IMR-90 (cell line): Measurements from ENCODE around the gene HDGF. TPM values are rescaled to one million over a fixed set of nuclear protein-coding genes. Genes with fewer than 3 reads are reported as not detected.
A peak's percentile ranks its signal among the peaks of the same experiment; 100 is the strongest.

ENCODE experiments used
- ATAC-seq: fragments of 200-7000 bp; cut with Tn5 transposase; 2 replicates; pipeline ENCODE4 v1.9.1; 2020; ENCODE audit warnings: low read depth, mild to moderate bottlenecking, moderate library complexity
- BruUV-seq: library from RNA; stranded (reverse); fragments of 400-500 nt; replicated peaks from 2 replicates; lab custom pipeline; 2021; lab: Mats Ljungman, UMichigan
- CTCF ChIA-PET: fragments of 300-600 bp; formaldehyde crosslinking; extraction: SDS; loops from one replicate; lab custom pipeline; 2021; ENCODE audit warnings: antibody characterized with exemption; lab: Yijun Ruan, JAX
- POLR2A ChIA-PET: fragments of 300-600 bp; sonication (Branson Sonifier 250); formaldehyde crosslinking; loops from one replicate; lab custom pipeline; 2022; ENCODE audit warnings: antibody characterized with exemption; ENCODE audit not compliant: unreplicated experiment; lab: Charles Lee
- DNase-seq: peaks from one replicate; pipeline ENCODE4 v3.0.0; 2013
- H2AFZ ChIP-seq: replicated peaks from 2 replicates; pipeline ENCODE3; 2013; ENCODE audit warnings: low read length, mild to moderate bottlenecking; ENCODE audit not compliant: poor library complexity
- H2AK5ac ChIP-seq: 2 replicates; pipeline ENCODE4 v1.6.1; 2013; ENCODE audit warnings: low read depth, low read length, inconsistent platforms
- H2AK9ac ChIP-seq: replicated peaks from 2 replicates; pipeline ENCODE3; 2013; ENCODE audit warnings: mild to moderate bottlenecking, low read depth, low read length, moderate library complexity; ENCODE audit not compliant: poor library complexity
- H2BK120ac ChIP-seq: 2 replicates; pipeline ENCODE4 v1.6.1; 2013; ENCODE audit warnings: low read depth, low read length, inconsistent platforms
- H2BK15ac ChIP-seq: 3 replicates; pipeline ENCODE4 v1.6.1; 2013; ENCODE audit warnings: low read depth, low read length, inconsistent platforms
- H2BK20ac ChIP-seq: 2 replicates; pipeline ENCODE4 v1.6.1; 2013; ENCODE audit warnings: low read depth, mild to moderate bottlenecking, inconsistent platforms, low read length, moderate library complexity
- H2BK5ac ChIP-seq: 2 replicates; pipeline ENCODE4 v1.6.1; 2013; ENCODE audit warnings: mild to moderate bottlenecking, low read depth, low read length, inconsistent platforms; ENCODE audit not compliant: poor library complexity, severe bottlenecking
- H3K14ac ChIP-seq: replicated peaks from 2 replicates; pipeline ENCODE4 v1.6.1; 2013; ENCODE audit warnings: low read depth, low read length, inconsistent platforms
- H3K18ac ChIP-seq: 2 replicates; pipeline ENCODE4 v1.6.1; 2013; ENCODE audit warnings: low read depth, low read length, control low read depth
- H3K23ac ChIP-seq: 2 replicates; pipeline ENCODE4 v1.6.1; 2013; ENCODE audit warnings: low read depth, low read length, inconsistent platforms
- H3K27ac ChIP-seq: 2 replicates; pipeline ENCODE4 v1.5.1; 2013; ENCODE audit warnings: mild to moderate bottlenecking, control low read depth, low read length; ENCODE audit not compliant: insufficient read depth
- H3K27me3 ChIP-seq: 2 replicates; pipeline ENCODE4 v1.6.1; 2013; ENCODE audit warnings: low read length; ENCODE audit not compliant: control insufficient read depth, insufficient read depth
- H3K36me3 ChIP-seq: 2 replicates; pipeline ENCODE4 v1.6.1; 2013; ENCODE audit warnings: low read length, mixed read lengths; ENCODE audit not compliant: control insufficient read depth, insufficient read depth
- H3K4ac ChIP-seq: 2 replicates; pipeline ENCODE4 v1.6.1; 2013; ENCODE audit warnings: low read depth, low read length, inconsistent platforms
- H3K4me1 ChIP-seq: 2 replicates; pipeline ENCODE4 v1.6.1; 2013; ENCODE audit warnings: low read length, mixed read lengths; ENCODE audit not compliant: control insufficient read depth, insufficient read depth
- H3K4me2 ChIP-seq: 2 replicates; pipeline ENCODE4 v1.6.1; 2013; ENCODE audit warnings: low read depth, mild to moderate bottlenecking, control low read depth, low read length, moderate library complexity
- H3K4me3 ChIP-seq: 2 replicates; pipeline ENCODE4 v1.5.1; 2013; ENCODE audit warnings: low read depth, mild to moderate bottlenecking, control low read depth, low read length, moderate library complexity; ENCODE audit not compliant: insufficient read depth
- H3K56ac ChIP-seq: 2 replicates; pipeline ENCODE4 v1.6.1; 2013; ENCODE audit warnings: low read length, inconsistent platforms; ENCODE audit not compliant: insufficient read depth; ENCODE audit errors: extremely low read depth
- H3K79me1 ChIP-seq, 2 experiments: 2 replicates each; pipeline ENCODE4 v1.6.1; 2013; ENCODE audit warnings: low read length in 2 of 2, inconsistent platforms in 1 of 2, low read depth in 1 of 2
- H3K9ac ChIP-seq: 2 replicates; pipeline ENCODE4 v1.6.1; 2013; ENCODE audit warnings: low read depth, low read length, control low read depth
- H3K9me1 ChIP-seq: 2 replicates; pipeline ENCODE4 v1.6.1; 2013; ENCODE audit warnings: low read length, inconsistent platforms; ENCODE audit not compliant: insufficient read depth
- H3K9me3 ChIP-seq: 2 replicates; pipeline ENCODE4 v1.6.1; 2013; ENCODE audit warnings: low read length; ENCODE audit not compliant: control insufficient read depth, insufficient read depth
- H4K20me1 ChIP-seq: 2 replicates; pipeline ENCODE4 v1.6.1; 2013; ENCODE audit warnings: low read length, inconsistent platforms; ENCODE audit not compliant: insufficient read depth
- H4K5ac ChIP-seq: 2 replicates; pipeline ENCODE4 v1.6.1; 2013; ENCODE audit warnings: mild to moderate bottlenecking, low read depth, low read length, control low read depth
- H4K8ac ChIP-seq, 2 experiments: 2 replicates each; pipeline ENCODE4 v1.6.1; 2013; ENCODE audit warnings: low read depth in 2 of 2, low read length in 2 of 2, control low read depth in 1 of 2, inconsistent platforms in 1 of 2
- H4K91ac ChIP-seq: 2 replicates; pipeline ENCODE4 v1.6.1; 2013; ENCODE audit warnings: low read depth, low read length, inconsistent platforms; ENCODE audit not compliant: insufficient read depth
- BHLHE40 ChIP-seq: fragments of 150-350 bp; IDR thresholded peaks from 2 replicates; pipeline ENCODE4 v1.6.1; 2016; ENCODE audit warnings: mild to moderate bottlenecking, low read depth, low read length
- CEBPB ChIP-seq: IDR thresholded peaks from 2 replicates; pipeline ENCODE4 v1.6.1; 2012; ENCODE audit warnings: low read depth, low read length, improper control_type of control experiment
- FOS ChIP-seq: fragments of 150-350 bp; IDR thresholded peaks from 2 replicates; pipeline ENCODE4 v1.6.1; 2016; ENCODE audit warnings: low read depth, low read length
- MAFK ChIP-seq: IDR thresholded peaks from 2 replicates; pipeline ENCODE4 v1.6.1; 2012; ENCODE audit warnings: low read depth, low read length, improper control_type of control experiment
- MAZ ChIP-seq: IDR thresholded peaks from 2 replicates; pipeline ENCODE4 v1.6.1; 2012; ENCODE audit warnings: low read depth, mild to moderate bottlenecking, low read length, improper control_type of control experiment, moderate library complexity, borderline replicate concordance
- NFE2L2 ChIP-seq: fragments of 150-350 bp; IDR thresholded peaks from 2 replicates; pipeline ENCODE4 v1.6.1; 2016; ENCODE audit warnings: low read depth, mild to moderate bottlenecking, low read length
- POLR2A ChIP-seq: IDR thresholded peaks from 2 replicates; pipeline ENCODE4 v1.6.1; 2012; ENCODE audit warnings: mild to moderate bottlenecking, low read depth, low read length
- RAD21 ChIP-seq: IDR thresholded peaks from 2 replicates; pipeline ENCODE4 v1.6.1; 2012; ENCODE audit warnings: low read length, improper control_type of control experiment
- RFX5 ChIP-seq: IDR thresholded peaks from 2 replicates; pipeline ENCODE4 v1.8.0; 2012; ENCODE audit warnings: low read depth, mild to moderate bottlenecking, low read length, moderate library complexity
- SMC3 ChIP-seq: fragments of 150-350 bp; IDR thresholded peaks from 2 replicates; pipeline ENCODE4 v1.6.1; 2016; ENCODE audit warnings: low read depth, mild to moderate bottlenecking, antibody characterized with exemption, low read length, moderate library complexity
- WGBS, 2 experiments: methylation state at CpG; one replicate each; pipeline versions ENCODE4 v1.1.5 to v1.1.7; 2013; ENCODE audit warnings: missing lambda C conversion rate in 2 of 2; ENCODE audit not compliant: insufficient read length in 1 of 2; ENCODE audit errors: extremely low coverage in 2 of 2; 5-methylcytosine and 5-hydroxymethylcytosine counted together
- dilution Hi-C: fragments of 300-500 bp; cut with HindIII; formaldehyde crosslinking; loops from one replicate; pipeline ENCODE4 v1.14.3; 2018; ENCODE audit warnings: low sequenced_read_pairs; ENCODE audit not compliant: unreplicated experiment
- in situ Hi-C: fragments of 300-500 bp; cut with MboI; formaldehyde crosslinking; loops from 3 replicates; pipeline ENCODE4 v1.14.3; 2019; ENCODE audit warnings: low sequenced_read_pairs, inconsistent platforms, mixed read lengths
- intact Hi-C: fragments of 100-400 bp; cut with micrococcal nuclease; formaldehyde crosslinking; loops from 2 replicates; pipeline ENCODE4 v1.10.0; 2022
- polyA plus RNA-seq, 3 experiments: library from polyadenylated mRNA; depleted of rRNA; stranded (reverse); fragments of >200 nt; gene quantifications; 2 replicates each; pipeline ENCODE4 v1.2.3, GENCODE V29; 2012; ENCODE audit warnings: low replicate concordance in 1 of 3
- total RNA-seq: library from RNA; depleted of rRNA; stranded (reverse); fragments of >200 nt; gene quantifications from 2 replicates; pipeline ENCODE4 v1.2.3, GENCODE V29; 2012
- TF ChIP-seq, protein P1 (sequence below): fragments of 150-350 bp; IDR thresholded peaks from 2 replicates; pipeline ENCODE4 v1.6.1; 2016; ENCODE audit warnings: low read depth, mild to moderate bottlenecking, low read length, moderate library complexity, borderline replicate concordance
- TF ChIP-seq, protein P2 (sequence below): conservative IDR thresholded peaks from 2 replicates; pipeline ENCODE4 v1.5.1; 2012; ENCODE audit warnings: mild to moderate bottlenecking, low read depth, low read length, improper control_type of control experiment

HDGF gene
- total and polyA plus RNA-seq, 2 of the 4 experiments (the other 2 are of a cell fraction) = 94.6 to 123 TPM

DNA sequence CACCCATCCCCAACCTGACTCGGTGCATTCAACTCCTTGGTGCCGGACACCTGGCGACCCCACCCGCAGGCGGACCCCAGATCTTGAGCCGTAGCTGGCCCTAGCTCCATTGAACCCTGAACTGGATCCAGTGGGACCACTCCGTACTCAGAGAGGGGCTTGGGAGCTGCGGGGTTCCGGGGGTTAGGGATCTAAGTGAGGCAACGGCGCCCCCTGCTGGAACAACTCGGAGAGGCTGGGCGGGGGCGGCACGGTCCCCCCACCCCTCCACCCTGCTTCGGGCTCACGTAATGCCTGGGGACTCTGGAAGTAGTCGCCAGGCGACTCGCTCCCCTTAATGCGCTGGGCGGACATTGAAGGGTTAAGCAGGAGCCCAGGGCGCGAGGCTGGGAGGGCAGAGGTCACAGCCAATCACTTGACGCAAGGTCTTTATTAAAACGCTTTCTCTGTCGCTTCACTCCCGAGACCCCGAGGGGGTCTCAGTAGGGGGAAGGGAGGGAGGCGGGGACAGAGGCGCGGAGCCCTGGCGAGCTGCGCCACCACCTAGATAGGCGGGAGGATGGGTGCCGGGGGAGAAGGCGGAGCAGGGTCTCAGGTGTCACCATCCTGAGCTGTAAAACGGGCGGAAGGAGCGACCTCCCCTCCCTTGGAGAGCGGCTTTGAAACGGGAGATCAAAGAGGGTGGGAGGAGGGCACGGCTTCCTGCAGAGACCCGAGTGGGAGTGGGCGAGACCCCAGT lies 45.4 kb downstream of the HDGF start:
- Histone ChIP-seq H3K18ac (peak overlapping the region; percentile 48; the same call in 1 of the 2 replicates), H3K23ac (no peak overlapping the region), H3K9me1 (peaks cover 3% of the 10 kb centered on the region; the same call in 1 of the 2 replicates), H2BK5ac (no peak overlapping the region), H3K79me1 (no peaks in the 10 kb centered on the region), H4K8ac (peak overlapping the region; percentile 77 to 88), H2BK20ac (peak overlapping the region; percentile 59), H2BK120ac (peak overlapping the region; percentile 80), H3K4ac (peak overlapping the region; percentile 81), H3K4me1 (peaks cover 48% of the 10 kb centered on the region), H2AFZ (peak overlapping the region; percentile 90), H3K27me3 (peaks cover 5% of the 10 kb centered on the region), H4K20me1 (no peaks in the 10 kb centered on the region), H2BK15ac (peak overlapping the region; percentile 83; the same call in 2 of the 3 replicates), H3K36me3 (no peaks in the 10 kb centered on the region), H2AK9ac (peak overlapping the region; percentile 90), H2AK5ac (peak overlapping the region; percentile 91), H3K9ac (peak overlapping the region; percentile 35), H3K4me2 (peak overlapping the region; percentile 81), H3K56ac (no peak overlapping the region), H3K27ac (peak overlapping the region; percentile 10; the same call in 1 of the 2 replicates), H4K5ac (peak overlapping the region; percentile 73), H3K9me3 (no peaks in the 10 kb centered on the region), H3K14ac (peak overlapping the region; percentile 47; the same call in 1 of the 2 replicates), H4K91ac (peak overlapping the region; percentile 78; the same call in 1 of the 2 replicates), H3K4me3 (peak overlapping the region; percentile 15; the same call in 1 of the 2 replicates)
- in situ Hi-C loops = no loop called here
- DNase-seq (peak; percentile 34), ATAC-seq (peak; percentile 24)
- BruUV-seq = no TSS peak
- POLR2A ChIA-PET = no interaction called here
- CTCF ChIA-PET = interaction anchor here (0.6 to 6.9 kb wide), 4 partner anchors 16 to 45 kb away, joined by 3 to 54 read pairs (median 4); partner anchors contain the start of gene HDGF
- peak; percentile 61 for TF ChIP-seq RAD21
- TF ChIP-seq, protein P1, sequence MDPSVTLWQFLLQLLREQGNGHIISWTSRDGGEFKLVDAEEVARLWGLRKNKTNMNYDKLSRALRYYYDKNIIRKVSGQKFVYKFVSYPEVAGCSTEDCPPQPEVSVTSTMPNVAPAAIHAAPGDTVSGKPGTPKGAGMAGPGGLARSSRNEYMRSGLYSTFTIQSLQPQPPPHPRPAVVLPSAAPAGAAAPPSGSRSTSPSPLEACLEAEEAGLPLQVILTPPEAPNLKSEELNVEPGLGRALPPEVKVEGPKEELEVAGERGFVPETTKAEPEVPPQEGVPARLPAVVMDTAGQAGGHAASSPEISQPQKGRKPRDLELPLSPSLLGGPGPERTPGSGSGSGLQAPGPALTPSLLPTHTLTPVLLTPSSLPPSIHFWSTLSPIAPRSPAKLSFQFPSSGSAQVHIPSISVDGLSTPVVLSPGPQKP = no peak
- no peak for TF ChIP-seq MAFK
- no peak for TF ChIP-seq POLR2A
- TF ChIP-seq, protein P2, sequence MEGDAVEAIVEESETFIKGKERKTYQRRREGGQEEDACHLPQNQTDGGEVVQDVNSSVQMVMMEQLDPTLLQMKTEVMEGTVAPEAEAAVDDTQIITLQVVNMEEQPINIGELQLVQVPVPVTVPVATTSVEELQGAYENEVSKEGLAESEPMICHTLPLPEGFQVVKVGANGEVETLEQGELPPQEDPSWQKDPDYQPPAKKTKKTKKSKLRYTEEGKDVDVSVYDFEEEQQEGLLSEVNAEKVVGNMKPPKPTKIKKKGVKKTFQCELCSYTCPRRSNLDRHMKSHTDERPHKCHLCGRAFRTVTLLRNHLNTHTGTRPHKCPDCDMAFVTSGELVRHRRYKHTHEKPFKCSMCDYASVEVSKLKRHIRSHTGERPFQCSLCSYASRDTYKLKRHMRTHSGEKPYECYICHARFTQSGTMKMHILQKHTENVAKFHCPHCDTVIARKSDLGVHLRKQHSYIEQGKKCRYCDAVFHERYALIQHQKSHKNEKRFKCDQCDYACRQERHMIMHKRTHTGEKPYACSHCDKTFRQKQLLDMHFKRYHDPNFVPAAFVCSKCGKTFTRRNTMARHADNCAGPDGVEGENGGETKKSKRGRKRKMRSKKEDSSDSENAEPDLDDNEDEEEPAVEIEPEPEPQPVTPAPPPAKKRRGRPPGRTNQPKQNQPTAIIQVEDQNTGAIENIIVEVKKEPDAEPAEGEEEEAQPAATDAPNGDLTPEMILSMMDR = peak; percentile 69
- TF ChIP-seq BHLHE40 = no peak
- TF ChIP-seq FOS = no peak
- no peak for TF ChIP-seq NFE2L2
- no peak for TF ChIP-seq RFX5
- no peak for TF ChIP-seq CEBPB
- peak; percentile 72; the same call in 1 of the 2 replicates for TF ChIP-seq MAZ
- peak; percentile 48 for TF ChIP-seq SMC3
- intact Hi-C loops = loop anchor here (1.0 kb wide), 1 partner anchor 17 kb away; no protein-coding TSS in a partner anchor
- 1% methylated on average over 10 of the region's 45 CpGs; no CpG with 5 or more reads in 1 of the 2 experiments for WGBS, 2 experiments
- dilution Hi-C loops = no loop called here
